HFF-Myc (cell line): ENCODE results near the gene PASK.

ENCODE experiments used
- DNase-seq: peaks from one replicate; pipeline ENCODE4 v3.0.0-alpha.2; 2011; ENCODE audit warnings: low read depth; ENCODE audit errors: extremely low read depth
- H3K4me3 ChIP-seq: replicated peaks from 2 replicates; pipeline ENCODE4 v1.5.1; 2011; ENCODE audit warnings: low read depth, mild to moderate bottlenecking, control low read depth, low read length
- TF ChIP-seq, protein P1 (sequence below): IDR thresholded peaks from 2 replicates; pipeline ENCODE4 v1.5.1; 2012; ENCODE audit warnings: mild to moderate bottlenecking, low read depth, low read length, control low read depth; ENCODE audit errors: missing control alignments

PASK gene

DNA sequence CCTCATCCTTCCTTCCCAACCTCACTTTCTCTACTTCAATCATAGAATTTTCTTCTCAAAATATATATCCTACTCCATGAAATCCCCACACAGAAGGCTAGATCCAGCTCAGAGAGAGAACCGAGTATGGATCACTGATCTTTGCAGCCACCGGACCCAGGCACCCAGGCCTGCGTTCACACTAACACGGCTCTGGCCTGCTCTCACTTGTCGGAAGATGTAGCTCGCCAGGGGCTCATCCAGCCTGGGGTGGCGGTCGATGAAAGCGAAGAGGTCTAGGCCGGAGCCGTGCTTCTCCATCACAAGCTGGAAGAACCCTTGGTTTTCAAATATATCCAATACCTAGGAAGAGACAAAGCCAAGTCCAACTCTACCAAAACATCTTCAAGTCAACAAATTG, 34.4 kb downstream of the PASK start:
- TF ChIP-seq, protein P1, sequence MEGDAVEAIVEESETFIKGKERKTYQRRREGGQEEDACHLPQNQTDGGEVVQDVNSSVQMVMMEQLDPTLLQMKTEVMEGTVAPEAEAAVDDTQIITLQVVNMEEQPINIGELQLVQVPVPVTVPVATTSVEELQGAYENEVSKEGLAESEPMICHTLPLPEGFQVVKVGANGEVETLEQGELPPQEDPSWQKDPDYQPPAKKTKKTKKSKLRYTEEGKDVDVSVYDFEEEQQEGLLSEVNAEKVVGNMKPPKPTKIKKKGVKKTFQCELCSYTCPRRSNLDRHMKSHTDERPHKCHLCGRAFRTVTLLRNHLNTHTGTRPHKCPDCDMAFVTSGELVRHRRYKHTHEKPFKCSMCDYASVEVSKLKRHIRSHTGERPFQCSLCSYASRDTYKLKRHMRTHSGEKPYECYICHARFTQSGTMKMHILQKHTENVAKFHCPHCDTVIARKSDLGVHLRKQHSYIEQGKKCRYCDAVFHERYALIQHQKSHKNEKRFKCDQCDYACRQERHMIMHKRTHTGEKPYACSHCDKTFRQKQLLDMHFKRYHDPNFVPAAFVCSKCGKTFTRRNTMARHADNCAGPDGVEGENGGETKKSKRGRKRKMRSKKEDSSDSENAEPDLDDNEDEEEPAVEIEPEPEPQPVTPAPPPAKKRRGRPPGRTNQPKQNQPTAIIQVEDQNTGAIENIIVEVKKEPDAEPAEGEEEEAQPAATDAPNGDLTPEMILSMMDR = no peak
- H3K4me3 ChIP-seq = no peak overlapping the region

DNA sequence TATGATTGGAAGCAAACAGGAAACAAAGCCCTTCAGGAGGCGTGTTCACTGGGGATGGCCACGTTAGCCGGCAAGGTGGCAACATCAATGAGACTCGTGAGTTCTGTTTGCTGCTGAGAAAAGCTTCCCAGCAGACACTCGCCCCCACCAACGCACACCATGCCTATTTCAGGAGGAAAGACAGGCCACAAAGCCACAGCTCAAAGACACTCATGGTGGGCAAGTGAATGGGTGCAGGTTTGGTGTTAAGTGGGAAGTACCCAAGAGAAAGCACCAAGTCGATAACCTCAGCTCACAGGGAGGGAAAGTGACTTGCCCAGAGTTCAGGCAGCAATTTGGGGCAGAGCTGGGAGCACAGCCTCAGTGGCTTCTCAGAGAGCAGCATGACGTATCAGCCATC, 36.7 kb downstream of the PASK start:
- no peak for DNase-seq
- TF ChIP-seq, protein P1 = no peak
- no peak overlapping the region for H3K4me3 ChIP-seq

More for the DNA sequence above, 34.4 kb downstream of the PASK start:
- DNase-seq = no peak

DNA sequence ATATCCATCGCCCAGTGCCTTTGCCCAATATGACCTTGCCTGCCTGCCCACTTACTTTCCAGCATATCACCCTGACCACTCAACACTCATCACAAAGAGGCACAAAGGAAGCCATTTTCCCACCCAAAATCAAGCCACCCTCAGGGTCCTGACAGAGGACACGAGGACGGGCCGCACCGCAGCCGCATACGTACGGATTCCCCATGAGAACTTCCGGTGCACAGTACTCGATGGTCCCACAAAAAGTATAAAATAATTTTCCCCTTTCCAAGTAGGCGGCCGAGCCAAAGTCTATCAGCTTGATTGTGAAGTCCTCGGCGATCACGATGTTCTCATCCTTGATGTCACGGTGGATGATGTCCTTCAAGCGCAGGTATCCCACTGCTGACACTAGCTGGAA, 37.2 kb downstream of the PASK start:
- H3K4me3 ChIP-seq = no peak overlapping the region
- no peak for DNase-seq
- TF ChIP-seq, protein P1 = no peak

DNA sequence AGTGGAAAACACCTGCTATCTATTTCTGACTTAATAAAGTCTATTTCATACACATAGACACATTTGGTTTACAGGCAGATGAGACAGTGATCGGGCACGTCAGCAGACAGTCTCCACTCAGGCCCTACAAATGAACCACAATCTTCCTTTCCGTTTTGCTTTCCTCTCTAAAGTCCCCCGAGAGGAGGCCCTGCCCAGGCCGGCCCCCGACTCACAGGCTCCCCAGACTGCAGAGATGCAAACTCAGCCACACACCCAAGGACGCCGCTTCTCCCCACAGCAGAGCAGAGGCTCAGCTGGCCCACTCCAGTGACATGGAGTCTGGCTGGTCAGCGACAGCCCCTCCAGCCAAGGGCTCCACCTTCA, 37.8 kb downstream of the PASK start:
- TF ChIP-seq, protein P1 = no peak
- no peak for DNase-seq
- no peak overlapping the region for H3K4me3 ChIP-seq

DNA sequence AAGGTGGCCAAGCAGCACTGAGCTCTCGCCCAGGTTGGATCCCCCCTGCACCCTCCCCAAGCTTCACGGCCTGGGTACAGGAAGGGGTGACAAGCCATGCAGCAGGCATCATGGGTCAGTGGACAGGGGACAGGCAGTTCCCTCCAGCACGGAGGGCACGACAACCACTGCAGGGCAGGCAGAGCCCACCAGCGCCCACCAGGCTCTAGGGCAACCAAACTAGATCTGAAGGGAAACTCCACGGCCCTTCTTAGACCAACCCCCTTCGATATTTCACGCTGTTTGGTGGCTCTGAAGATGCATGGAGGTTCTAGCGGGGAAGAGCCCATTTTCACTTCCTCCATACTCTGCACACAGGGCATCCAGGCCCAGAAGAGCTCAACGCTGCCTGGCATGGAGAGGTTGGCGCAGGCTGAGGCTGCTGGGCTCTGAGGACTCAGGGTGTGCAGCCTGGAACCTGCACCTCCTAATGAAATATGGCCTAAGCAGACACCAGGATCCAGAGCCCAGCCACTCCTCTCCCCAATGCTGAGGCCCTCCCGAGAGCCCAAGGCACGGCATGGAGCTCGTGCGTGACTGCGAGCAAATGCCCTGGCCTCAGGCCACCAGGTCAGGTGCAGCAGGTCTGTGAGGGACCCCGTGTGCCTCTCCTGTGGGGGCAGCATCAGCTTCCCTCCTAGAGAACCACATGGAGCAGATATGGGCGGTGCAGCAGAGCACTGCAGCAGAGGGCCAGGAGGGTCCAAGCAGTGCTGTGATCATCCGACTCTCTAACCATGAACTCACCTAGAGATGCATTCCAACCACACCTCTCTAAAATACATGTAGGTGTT, 38.4 kb downstream of the PASK start:
- no peak overlapping the region for H3K4me3 ChIP-seq
- TF ChIP-seq, protein P1 = no peak
- no peak for DNase-seq

DNA sequence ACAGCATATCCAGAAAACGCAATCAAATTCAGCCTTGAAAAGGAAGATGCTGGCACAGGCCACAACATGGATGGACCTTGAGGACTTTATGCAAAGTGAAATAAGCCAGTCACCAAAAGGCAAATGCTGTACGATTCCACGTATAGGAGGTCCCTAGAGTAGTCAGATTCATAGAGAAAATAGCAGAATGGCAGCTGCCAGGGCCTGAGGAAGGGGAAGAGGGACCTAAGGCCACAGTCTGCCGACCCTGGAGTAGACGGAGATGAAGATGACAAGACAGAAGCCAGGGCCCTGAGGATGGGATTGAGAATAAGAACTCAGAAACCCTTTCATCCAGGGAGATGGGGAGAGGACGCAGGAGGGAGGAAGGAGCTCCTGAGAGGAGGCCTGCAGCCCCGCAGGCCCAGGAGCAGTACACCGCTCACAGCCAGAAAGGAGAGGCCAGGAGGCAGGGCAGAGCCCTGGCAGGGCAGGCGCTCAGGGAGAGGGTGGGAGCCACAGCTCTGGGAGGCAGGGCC, 39.1 kb downstream of the PASK start:
- H3K4me3 ChIP-seq = no peak overlapping the region
- DNase-seq = no peak
- TF ChIP-seq, protein P1 = no peak
